GM18502 (cell line): Measurements from ENCODE around the gene ISG20L2.

Experiments used
- ATAC-seq: cut with Tn5 transposase; IDR thresholded peaks from one replicate; pipeline ENCODE4 v1.9.1; 2021; ENCODE audit warnings: mild to moderate bottlenecking; ENCODE audit not compliant: unreplicated experiment, poor library complexity

ISG20L2 gene

DNA sequence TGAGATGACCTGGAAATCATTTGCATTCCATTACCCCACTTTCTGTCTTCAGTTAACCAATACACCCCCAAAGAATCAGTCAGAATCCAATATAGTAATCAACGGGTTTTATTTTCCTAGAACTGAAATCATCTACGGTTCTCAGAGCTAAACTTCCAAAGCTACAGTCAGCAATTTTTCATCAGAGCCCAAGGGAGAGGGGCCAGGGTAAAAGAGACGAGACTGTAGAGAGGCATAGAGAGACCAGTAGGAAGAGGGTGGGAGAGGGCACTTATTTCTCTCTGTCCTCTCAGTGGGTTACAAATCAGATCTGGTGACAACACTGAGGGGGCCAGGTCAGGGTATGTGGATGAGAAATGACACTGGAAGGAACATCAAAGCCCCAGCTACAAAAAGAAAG, 13.5 kb upstream of the ISG20L2 start:
- ATAC-seq: no peak

DNA sequence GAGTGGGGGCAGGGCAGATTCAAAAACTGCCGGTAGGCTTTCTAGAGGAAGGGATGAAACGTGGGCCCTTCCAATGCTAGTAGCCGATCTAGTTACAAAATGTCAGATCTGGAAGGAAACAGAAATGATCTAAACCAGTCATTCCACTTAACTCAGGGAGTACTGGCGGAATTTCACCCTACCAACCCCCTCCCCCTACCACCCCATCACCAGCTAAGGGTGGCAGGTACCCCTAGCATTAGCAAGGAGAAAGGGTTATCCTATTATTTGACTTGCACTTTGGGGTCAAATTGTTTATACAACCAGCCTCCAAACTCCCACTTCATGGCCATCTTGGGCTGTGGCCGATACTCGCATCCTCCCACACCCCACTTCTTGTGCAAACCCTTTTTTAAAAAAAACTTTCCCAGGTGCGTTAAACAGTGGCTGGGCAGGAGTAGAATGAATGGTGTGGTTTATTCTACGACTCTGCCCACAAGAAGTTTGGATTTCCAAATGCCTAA, 13.0 kb upstream of the ISG20L2 start:
- no peak for ATAC-seq

DNA sequence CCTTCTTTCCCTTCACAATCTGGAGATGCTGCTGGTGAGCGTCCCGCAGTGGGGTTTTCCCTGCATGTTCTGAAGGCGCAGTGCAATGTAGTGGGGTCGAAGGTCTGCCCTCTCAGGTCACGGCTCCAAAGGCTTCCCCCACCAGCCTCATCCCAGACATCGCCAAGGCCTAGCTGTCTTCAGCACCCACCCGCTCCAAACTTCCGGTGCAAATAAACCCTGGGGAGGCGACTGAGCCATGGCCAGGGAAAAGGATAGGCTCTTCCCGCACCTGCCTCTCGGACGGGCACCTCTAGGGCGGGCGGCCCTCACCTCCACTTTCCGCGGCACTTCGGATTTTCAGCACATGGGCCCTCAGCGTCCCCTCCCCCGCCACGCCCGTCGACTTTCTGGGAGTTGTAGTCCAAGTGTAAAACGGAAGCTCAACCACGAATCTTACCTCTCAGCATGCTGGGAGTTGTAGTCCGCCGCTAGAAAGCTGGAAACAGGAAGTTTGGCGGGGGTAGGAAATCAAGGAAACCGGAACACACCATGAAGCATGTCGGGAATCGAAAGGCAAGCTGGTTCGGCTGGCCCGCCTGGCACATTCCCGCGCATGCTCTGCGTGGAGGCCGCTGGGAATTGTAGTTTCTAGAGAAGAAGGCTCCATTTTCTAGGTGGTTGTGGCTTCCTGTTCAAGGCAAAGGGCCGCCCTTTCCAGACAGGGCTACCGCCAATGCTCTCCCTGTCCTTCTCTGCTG, 12.3 kb upstream of the ISG20L2 start, which contains the start of gene MRPL24:
Gene MRPL24, minus strand, starts transcription at position 348 of the 740 bp plus-strand sequence. CDS start 2,384 bp downstream, outside the sequence.
- ATAC-seq: peak; percentile 84

DNA sequence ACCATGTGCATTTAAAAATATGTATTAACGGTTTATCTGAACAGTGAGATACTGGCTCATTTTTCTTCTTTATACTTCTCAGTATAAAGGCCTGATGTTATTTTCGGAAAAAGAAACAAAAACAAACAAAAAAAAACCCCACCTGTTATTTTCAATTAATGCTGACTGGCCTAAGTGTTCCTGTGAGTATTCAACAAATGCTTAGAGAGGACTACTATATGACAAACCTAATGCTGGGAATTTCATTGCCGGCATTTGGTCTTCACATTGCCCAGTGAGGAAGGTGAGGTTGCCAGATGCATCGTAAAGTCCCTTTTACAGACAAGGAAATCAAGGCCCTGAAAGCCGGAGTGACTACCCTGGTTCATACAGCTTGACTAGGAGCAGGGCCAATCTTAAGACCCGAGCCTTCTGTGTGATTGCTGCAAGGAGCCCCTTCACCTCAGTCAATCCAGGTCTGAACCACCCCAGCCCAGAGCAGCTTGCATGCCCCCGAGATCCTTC, 11.7 kb upstream of the ISG20L2 start:
- peak; percentile 23 for ATAC-seq

- ATAC-seq: no peak
Measured at GRCh38 chr1:156738916-156739315, 10.3 kb upstream of the ISG20L2 start.

- ATAC-seq: no peak
Measured at GRCh38 chr1:156738407-156738806, 9.8 kb upstream of the ISG20L2 start.

DNA sequence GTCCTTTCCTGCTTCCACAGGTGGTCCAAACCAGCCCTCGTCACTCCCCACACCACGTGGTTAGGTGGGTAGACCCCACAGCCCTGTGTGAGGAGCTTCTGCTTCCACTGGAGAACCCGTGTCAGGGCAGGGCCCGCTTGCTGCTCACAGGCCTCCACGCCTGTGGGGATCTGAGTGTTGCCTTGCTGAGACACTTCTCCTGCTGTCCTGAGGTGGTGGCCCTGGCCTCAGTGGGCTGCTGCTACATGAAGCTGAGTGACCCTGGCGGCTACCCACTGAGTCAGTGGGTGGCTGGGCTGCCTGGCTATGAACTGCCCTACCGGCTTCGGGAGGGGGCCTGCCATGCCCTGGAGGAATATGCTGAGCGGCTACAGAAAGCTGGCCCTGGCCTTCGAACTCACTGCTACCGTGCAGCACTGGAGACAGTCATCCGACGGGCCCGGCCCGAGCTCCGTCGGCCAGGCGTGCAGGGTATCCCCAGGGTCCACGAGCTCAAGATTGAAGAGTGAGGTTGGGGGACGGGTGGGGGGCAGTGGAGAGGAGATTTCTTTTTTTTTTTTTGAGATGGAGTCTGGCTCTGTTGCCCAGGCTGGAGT, 5.5 kb upstream of the ISG20L2 start:
- no peak for ATAC-seq

DNA sequence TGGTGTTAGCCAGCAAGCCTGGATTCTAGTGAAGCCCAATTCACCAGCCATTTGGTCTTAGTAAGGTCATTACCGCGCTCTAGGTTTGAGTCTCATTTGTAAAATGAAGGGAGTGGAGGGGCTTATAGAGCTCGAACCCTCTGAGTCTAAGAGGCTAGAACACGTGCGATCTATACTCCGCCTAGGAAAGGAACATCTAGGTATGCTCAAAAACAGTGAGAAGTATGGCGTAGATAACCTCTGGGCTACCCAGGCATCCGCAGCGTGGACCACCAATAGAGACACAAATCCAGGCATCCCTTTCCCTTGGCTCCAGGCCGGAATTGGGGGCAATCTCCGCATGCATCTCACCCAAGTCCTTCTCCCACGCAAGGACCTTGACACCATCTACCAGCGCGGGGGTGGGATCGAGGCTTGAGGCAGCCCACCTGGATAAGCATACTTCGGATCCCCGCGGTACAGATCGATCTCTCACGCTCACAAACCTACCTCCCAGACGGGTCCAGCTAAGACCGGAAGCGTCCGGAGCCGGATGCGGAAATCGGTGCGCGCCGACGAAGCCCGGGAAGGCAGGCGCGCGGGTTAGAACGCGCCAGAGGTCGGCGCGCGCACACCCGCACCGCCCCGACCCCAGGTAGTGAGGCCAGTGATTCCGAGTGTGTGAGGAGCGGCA, 504 bp downstream of the ISG20L2 start, which contains the start of gene METTL25B:
Gene METTL25B, plus strand, starts transcription at position 544 of the 673 bp plus-strand sequence. CDS start 636 bp downstream, outside the sequence.
- peak; percentile 62 for ATAC-seq

DNA sequence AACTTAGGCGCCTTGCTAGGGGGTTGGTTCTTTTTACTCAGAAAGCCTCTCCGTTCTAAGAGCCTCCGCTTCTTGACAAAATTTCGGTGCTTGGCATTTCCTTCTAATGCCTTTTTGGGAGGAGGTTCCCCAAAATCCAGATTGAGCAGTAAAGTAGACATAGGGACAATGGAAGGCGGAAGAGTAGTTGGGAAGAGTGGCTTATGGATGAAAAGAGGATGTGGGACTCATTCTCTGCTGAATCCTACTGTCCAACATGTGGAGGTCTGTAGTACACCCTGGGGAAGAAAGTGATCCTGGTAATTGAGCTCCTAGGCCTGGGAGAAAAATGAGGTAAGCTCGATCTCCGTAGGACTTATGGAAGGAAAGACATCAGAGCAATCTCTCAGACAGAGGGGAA, 1.1 kb downstream of the ISG20L2 start:
- no peak for ATAC-seq

DNA sequence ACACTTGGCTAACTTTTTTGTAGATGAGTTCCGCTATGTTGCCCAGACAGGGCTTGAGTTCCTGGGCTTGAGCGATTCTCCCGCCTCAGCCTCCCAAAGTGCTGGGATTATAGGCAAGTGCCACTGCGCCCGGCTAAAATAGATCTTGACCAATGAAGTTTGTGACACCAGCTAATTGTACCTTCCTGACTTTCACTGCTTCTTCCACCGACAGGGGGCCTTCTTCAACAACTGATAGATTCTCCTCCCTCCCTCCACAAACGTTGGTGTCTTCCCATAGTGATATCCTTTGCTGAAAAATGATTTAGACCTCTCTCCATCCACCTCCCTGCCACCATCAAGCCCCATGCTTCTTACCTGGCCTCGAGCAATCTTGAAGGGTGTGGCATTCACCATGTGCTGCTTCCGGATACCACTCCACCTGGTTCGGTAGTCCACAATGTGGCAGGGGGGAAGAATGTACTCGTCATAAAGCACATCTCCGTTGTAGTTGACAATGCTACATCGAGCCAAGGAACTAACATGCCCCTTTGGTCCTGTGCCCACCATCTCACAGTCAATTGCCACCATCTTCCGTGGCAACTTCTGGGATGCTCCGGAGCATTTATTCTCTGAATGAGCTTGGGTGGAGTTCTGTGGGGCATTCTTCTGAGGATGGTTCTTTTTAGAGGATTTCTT, 1.9 kb downstream of the ISG20L2 start:
- ATAC-seq: no peak

DNA sequence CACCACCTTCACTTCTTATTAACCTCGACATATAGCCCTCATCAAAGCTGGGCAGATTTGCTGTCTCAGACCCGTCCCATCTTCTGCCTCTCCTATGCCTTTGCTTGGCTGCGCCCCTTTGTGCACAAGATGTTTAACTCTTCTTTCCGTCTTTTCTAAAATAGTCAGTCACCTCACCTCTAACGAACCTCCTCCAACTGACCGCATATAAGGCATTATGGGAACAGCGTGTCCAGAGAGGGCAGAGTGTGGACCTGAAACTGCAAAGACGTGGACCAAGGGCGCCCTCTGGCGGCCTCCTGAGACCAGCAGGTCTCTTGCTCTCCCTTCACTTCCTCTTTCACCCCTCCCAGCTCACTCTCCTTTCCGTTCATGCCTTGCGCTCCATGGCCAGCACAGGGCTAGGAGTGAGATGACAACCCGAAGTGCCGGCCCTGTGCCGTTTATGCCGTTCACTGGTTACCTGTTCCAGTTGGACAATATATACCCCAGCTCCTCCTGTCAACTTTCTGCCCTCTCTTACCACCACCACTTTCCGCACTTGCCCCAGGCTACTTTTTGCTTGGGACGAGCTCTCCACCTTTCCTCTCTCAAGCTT, 2.8 kb downstream of the ISG20L2 start:
- ATAC-seq: no peak

- ATAC-seq: no peak
Measured at GRCh38 chr1:156721535-156721934, 7.0 kb downstream of the ISG20L2 start.

DNA sequence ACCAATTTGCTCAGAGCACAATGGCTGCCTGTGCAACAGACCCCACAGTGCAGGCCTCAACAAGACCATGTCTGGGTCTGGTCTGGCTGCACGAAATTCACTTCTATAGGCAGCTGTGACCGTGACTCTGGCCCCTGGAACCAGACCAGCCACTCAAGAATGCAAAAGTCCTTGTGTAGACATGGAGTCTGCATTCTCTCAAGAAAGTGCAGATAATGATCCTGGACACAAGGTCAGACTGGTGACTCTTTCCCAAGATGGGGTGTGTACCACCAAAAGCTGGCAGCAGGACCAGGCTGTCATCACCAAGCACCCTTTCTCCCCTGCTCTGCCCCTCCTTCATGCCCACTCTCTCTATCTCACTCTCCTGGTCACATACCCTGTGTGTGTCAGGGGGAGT, 7.4 kb downstream of the ISG20L2 start:
- ATAC-seq: no peak

GRCh38 chr1:156717351-156717750, 11.2 kb downstream of the ISG20L2 start:
- ATAC-seq: no peak

DNA sequence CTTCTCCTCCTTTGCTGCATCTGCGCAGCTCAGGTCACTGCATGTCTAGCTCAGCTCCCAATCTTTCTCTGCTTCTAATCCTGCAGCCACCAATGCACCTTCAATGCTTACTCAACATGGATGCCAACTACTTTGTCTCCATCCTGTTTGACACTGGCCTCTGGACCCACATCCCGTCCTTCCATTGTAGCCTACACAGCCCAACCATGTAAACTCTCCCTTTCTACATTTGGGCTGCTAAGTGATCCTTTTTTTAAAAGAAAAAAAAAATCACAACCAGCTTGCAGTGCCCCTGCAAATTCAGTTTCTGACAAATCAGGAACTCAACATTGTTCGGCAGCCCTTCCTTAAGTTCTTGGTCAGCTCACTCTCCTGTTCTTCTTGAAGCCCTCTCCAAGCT, 13.7 kb downstream of the ISG20L2 start:
- no peak for ATAC-seq

- ATAC-seq: no peak
Measured at GRCh38 chr1:156712626-156713025, 15.9 kb downstream of the ISG20L2 start.

DNA sequence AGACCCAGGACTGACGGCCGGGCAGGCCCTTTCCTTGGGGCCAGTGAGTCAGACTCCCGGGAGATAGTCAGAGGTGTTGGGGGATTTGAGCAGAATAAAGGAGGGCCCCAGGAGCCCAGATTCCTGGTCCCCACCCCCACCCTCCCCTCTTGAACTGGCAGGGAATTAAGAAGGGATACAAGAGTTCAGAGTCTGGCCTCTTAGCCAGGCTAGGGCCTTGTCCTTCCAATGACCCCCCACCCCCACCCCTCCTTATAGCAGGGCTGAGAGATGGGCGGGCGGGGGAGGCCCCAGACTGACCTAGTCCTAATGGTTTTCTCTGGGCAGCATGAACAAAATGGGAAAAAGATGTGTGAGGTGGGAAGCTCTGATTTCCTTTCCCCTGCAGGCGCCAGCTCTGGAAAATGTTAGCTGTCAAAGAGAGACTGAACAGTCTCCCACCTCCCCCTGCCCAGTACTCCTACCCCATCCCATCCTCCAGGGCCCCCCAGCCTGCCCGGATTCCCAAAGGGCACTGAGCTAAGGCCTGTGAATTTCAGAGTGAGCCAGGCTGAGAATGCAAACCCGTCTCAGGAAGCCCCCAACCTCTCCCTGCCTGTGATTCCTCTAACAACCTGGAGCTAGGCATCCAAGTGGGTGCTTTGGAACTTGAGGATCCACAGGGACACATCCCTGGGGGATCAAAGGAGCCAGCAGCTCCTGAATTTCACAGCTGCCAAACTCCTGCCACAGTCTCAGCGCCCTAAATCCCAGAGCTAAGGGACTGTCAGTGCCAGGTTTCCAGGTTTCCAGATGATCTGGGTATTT, 17.4 kb downstream of the ISG20L2 start:
- no peak for ATAC-seq

GRCh38 chr1:156709757-156710489, 18.6 kb downstream of the ISG20L2 start:
- no peak for ATAC-seq
